Measurements from ENCODE around the gene POLN. TPM values are rescaled to one million over a fixed set of nuclear protein-coding genes. Genes with fewer than 3 reads are reported as not detected.

The POLN gene
- total and polyA plus RNA-seq, 2 donors = 1.1 to 2.9 TPM

GRCh38 chr4:2082118-2082517 lies 159.8 kb downstream of the POLN start:
- Histone ChIP-seq H3K27ac (ENCODE audit: low read depth in 1 of 2, low read length in 1 of 2) (no peak overlapping the region), H3K9me3 (ENCODE audit: control insufficient read depth in 2 of 2, insufficient read depth in 1 of 2, low read length in 1 of 2) (no peaks in the 10 kb centered on the region), H3K36me3 (ENCODE audit: control insufficient read depth in 2 of 2, insufficient read depth in 2 of 2, low read length in 1 of 2) (no peaks in the 10 kb centered on the region), H3K4me1 (ENCODE audit: control insufficient read depth in 2 of 2, insufficient read depth in 2 of 2, low read length in 2 of 2) (no peaks in the 10 kb centered on the region), H3K4me3 (ENCODE audit: low read length in 2 of 2) (no peak overlapping the region), H3K27me3 (ENCODE audit: control insufficient read depth in 2 of 2, insufficient read depth in 1 of 2, low read length in 1 of 2) (peaks cover 0 to 24% of the 10 kb centered on the region in 2 donors)
- 90% methylated on average over 3 of the region's 3 CpGs for WGBS
- DNase-seq (ENCODE audit: low read depth in 6 of 9, low spot score in 9 of 9) = no peak

- no peak overlapping the region for H3K27ac ChIP-seq (ENCODE audit: low read depth in 1 of 2, low read length in 1 of 2)
- H3K4me3 ChIP-seq (ENCODE audit: low read length in 2 of 2) = no peak overlapping the region
- no peaks in the 10 kb centered on the region for H3K9me3 ChIP-seq (ENCODE audit: control insufficient read depth in 2 of 2, insufficient read depth in 1 of 2, low read length in 1 of 2)
- no peaks in the 10 kb centered on the region for H3K36me3 ChIP-seq (ENCODE audit: control insufficient read depth in 2 of 2, insufficient read depth in 2 of 2, low read length in 1 of 2)
- 94% methylated on average over 10 of the region's 10 CpGs for WGBS
- no peak for DNase-seq (ENCODE audit: low read depth in 6 of 9, low spot score in 9 of 9)
- H3K27me3 ChIP-seq (ENCODE audit: control insufficient read depth in 2 of 2, insufficient read depth in 1 of 2, low read length in 1 of 2) = peaks cover 0 to 20% of the 10 kb centered on the region in 2 donors
- no peaks in the 10 kb centered on the region for H3K4me1 ChIP-seq (ENCODE audit: control insufficient read depth in 2 of 2, insufficient read depth in 2 of 2, low read length in 2 of 2)
These were observed 160.4 kb downstream of the POLN start for GRCh38 chr4:2081540-2081939.

GRCh38 chr4:2080429-2081300 lies 161.3 kb downstream of the POLN start:
- 94% methylated on average over 19 of the region's 19 CpGs for WGBS
- H3K27me3 ChIP-seq (ENCODE audit: control insufficient read depth in 2 of 2, insufficient read depth in 1 of 2, low read length in 1 of 2) = peaks cover 0 to 14% of the 10 kb centered on the region in 2 donors
- DNase-seq (ENCODE audit: low read depth in 6 of 9, low spot score in 9 of 9) = no peak
- H3K4me3 ChIP-seq (ENCODE audit: low read length in 2 of 2) = no peak overlapping the region
- H3K9me3 ChIP-seq (ENCODE audit: control insufficient read depth in 2 of 2, insufficient read depth in 1 of 2, low read length in 1 of 2) = no peaks in the 10 kb centered on the region
- H3K4me1 ChIP-seq (ENCODE audit: control insufficient read depth in 2 of 2, insufficient read depth in 2 of 2, low read length in 2 of 2) = no peaks in the 10 kb centered on the region
- H3K36me3 ChIP-seq (ENCODE audit: control insufficient read depth in 2 of 2, insufficient read depth in 2 of 2, low read length in 1 of 2) = no peaks in the 10 kb centered on the region
- no peak overlapping the region for H3K27ac ChIP-seq (ENCODE audit: low read depth in 1 of 2, low read length in 1 of 2)

GRCh38 chr4:2079926-2080325 lies 162.0 kb downstream of the POLN start:
- DNase-seq (ENCODE audit: low read depth in 6 of 9, low spot score in 9 of 9) = no peak
- 95% methylated on average over 9 of the region's 9 CpGs for WGBS

GRCh38 chr4:2079006-2079405 lies 162.9 kb downstream of the POLN start:
- no peak for DNase-seq (ENCODE audit: low read depth in 6 of 9, low spot score in 9 of 9)

More at GRCh38 chr4:2079926-2080325, 162.0 kb downstream of the POLN start:
- Histone ChIP-seq H3K27me3 (ENCODE audit: control insufficient read depth in 2 of 2, insufficient read depth in 1 of 2, low read length in 1 of 2) (peaks cover 0 to 13% of the 10 kb centered on the region in 2 donors), H3K4me3 (ENCODE audit: low read length in 2 of 2) (no peak overlapping the region), H3K9me3 (ENCODE audit: control insufficient read depth in 2 of 2, insufficient read depth in 1 of 2, low read length in 1 of 2) (no peaks in the 10 kb centered on the region), H3K4me1 (ENCODE audit: control insufficient read depth in 2 of 2, insufficient read depth in 2 of 2, low read length in 2 of 2) (no peaks in the 10 kb centered on the region), H3K36me3 (ENCODE audit: control insufficient read depth in 2 of 2, insufficient read depth in 2 of 2, low read length in 1 of 2) (no peaks in the 10 kb centered on the region), H3K27ac (ENCODE audit: low read depth in 1 of 2, low read length in 1 of 2) (no peak overlapping the region)

GRCh38 chr4:2078584-2078983 lies 163.3 kb downstream of the POLN start:
- no peak overlapping the region for H3K27ac ChIP-seq (ENCODE audit: low read depth in 1 of 2, low read length in 1 of 2)
- no peaks in the 10 kb centered on the region for H3K9me3 ChIP-seq (ENCODE audit: control insufficient read depth in 2 of 2, insufficient read depth in 1 of 2, low read length in 1 of 2)
- DNase-seq (ENCODE audit: low read depth in 6 of 9, low spot score in 9 of 9) = no peak
- no peak overlapping the region for H3K4me3 ChIP-seq (ENCODE audit: low read length in 2 of 2)
- peaks cover 0 to 8% of the 10 kb centered on the region in 2 donors for H3K27me3 ChIP-seq (ENCODE audit: control insufficient read depth in 2 of 2, insufficient read depth in 1 of 2, low read length in 1 of 2)
- WGBS = 90% methylated on average over 9 of the region's 9 CpGs
- H3K4me1 ChIP-seq (ENCODE audit: control insufficient read depth in 2 of 2, insufficient read depth in 2 of 2, low read length in 2 of 2) = no peaks in the 10 kb centered on the region
- no peaks in the 10 kb centered on the region for H3K36me3 ChIP-seq (ENCODE audit: control insufficient read depth in 2 of 2, insufficient read depth in 2 of 2, low read length in 1 of 2)

More at GRCh38 chr4:2079006-2079405, 162.9 kb downstream of the POLN start:
- H3K4me1 ChIP-seq (ENCODE audit: control insufficient read depth in 2 of 2, insufficient read depth in 2 of 2, low read length in 2 of 2) = no peaks in the 10 kb centered on the region
- 96% methylated on average over 5 of the region's 5 CpGs for WGBS
- H3K9me3 ChIP-seq (ENCODE audit: control insufficient read depth in 2 of 2, insufficient read depth in 1 of 2, low read length in 1 of 2) = no peaks in the 10 kb centered on the region
- H3K36me3 ChIP-seq (ENCODE audit: control insufficient read depth in 2 of 2, insufficient read depth in 2 of 2, low read length in 1 of 2) = no peaks in the 10 kb centered on the region
- no peak overlapping the region for H3K27ac ChIP-seq (ENCODE audit: low read depth in 1 of 2, low read length in 1 of 2)
- peaks cover 0 to 8% of the 10 kb centered on the region in 2 donors for H3K27me3 ChIP-seq (ENCODE audit: control insufficient read depth in 2 of 2, insufficient read depth in 1 of 2, low read length in 1 of 2)
- no peak overlapping the region for H3K4me3 ChIP-seq (ENCODE audit: low read length in 2 of 2)

GRCh38 chr4:2077537-2078460 lies 164.1 kb downstream of the POLN start:
- Histone ChIP-seq H3K27ac (ENCODE audit: low read depth in 1 of 2, low read length in 1 of 2) (no peak overlapping the region), H3K27me3 (ENCODE audit: control insufficient read depth in 2 of 2, insufficient read depth in 1 of 2, low read length in 1 of 2) (peaks cover 0 to 6% of the 10 kb centered on the region in 2 donors), H3K9me3 (ENCODE audit: control insufficient read depth in 2 of 2, insufficient read depth in 1 of 2, low read length in 1 of 2) (no peaks in the 10 kb centered on the region), H3K4me3 (ENCODE audit: low read length in 2 of 2) (no peak overlapping the region), H3K4me1 (ENCODE audit: control insufficient read depth in 2 of 2, insufficient read depth in 2 of 2, low read length in 2 of 2) (no peaks in the 10 kb centered on the region), H3K36me3 (ENCODE audit: control insufficient read depth in 2 of 2, insufficient read depth in 2 of 2, low read length in 1 of 2) (no peaks in the 10 kb centered on the region)
- no peak for DNase-seq (ENCODE audit: low read depth in 6 of 9, low spot score in 9 of 9)
- WGBS = 92% methylated on average over 17 of the region's 17 CpGs

GRCh38 chr4:2076908-2077536 lies 164.9 kb downstream of the POLN start:
- no peak for DNase-seq (ENCODE audit: low read depth in 6 of 9, low spot score in 9 of 9)
- no peaks in the 10 kb centered on the region for H3K4me1 ChIP-seq (ENCODE audit: control insufficient read depth in 2 of 2, insufficient read depth in 2 of 2, low read length in 2 of 2)
- H3K4me3 ChIP-seq (ENCODE audit: low read length in 2 of 2) = no peak overlapping the region
- H3K27ac ChIP-seq (ENCODE audit: low read depth in 1 of 2, low read length in 1 of 2) = no peak overlapping the region
- WGBS = 92% methylated on average over 9 of the region's 9 CpGs
- no peaks in the 10 kb centered on the region for H3K36me3 ChIP-seq (ENCODE audit: control insufficient read depth in 2 of 2, insufficient read depth in 2 of 2, low read length in 1 of 2)
- no peaks in the 10 kb centered on the region for H3K9me3 ChIP-seq (ENCODE audit: control insufficient read depth in 2 of 2, insufficient read depth in 1 of 2, low read length in 1 of 2)
- peaks cover 0 to 6% of the 10 kb centered on the region in 2 donors for H3K27me3 ChIP-seq (ENCODE audit: control insufficient read depth in 2 of 2, insufficient read depth in 1 of 2, low read length in 1 of 2)

Measured in thymus (tissue), 11 donors.